HG02938 (cell line): Measurements from ENCODE around the gene CAMTA1.

Experiments
- ATAC-seq: cut with Tn5 transposase; IDR thresholded peaks from one replicate; pipeline ENCODE4 v1.9.1; 2021; ENCODE audit warnings: mild to moderate bottlenecking, moderate library complexity; ENCODE audit not compliant: unreplicated experiment

Gene CAMTA1

GRCh38 chr1:7434566-7434965 lies 649.3 kb downstream of the CAMTA1 start:
- no peak for ATAC-seq

DNA sequence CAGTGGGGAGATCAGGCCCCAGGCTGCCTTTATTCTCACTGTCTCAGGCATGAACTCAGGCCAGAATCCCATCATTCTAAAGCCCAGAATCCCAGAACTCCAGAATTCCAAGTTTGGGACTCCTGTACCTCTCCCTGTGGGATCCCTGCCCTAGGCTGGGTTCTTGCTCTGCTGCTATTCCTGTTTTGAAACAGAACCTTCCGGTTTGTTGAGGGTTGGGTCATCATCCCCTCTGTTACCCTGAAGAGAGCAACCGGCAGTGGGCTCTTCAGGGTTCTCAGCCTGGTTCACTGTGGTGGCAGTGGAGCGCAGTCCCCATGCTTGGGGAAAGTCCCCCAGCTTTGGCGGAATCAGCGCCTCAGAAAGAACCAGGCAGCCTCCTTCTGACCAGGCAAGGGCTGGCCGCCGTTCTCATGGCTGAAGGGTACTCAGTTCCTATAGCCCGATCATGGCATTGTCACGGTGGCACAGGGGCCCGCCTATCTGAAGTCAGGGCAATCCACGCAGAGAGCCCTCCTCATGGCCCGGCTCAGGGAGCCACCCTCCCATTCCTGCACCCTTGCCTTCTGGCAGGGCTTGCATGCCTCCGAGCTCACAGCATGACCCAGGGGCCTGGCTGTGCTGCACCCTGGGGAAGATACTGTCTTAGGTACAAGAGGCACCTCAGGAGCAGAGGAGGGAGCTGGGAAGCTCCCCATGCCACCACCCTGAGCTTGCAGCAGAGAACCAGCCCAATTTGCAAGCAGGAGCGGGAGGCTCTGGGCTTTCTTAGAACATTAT lies 650.2 kb downstream of the CAMTA1 start:
- no peak for ATAC-seq

GRCh38 chr1:7436056-7437005 lies 651.1 kb downstream of the CAMTA1 start:
- no peak for ATAC-seq

DNA sequence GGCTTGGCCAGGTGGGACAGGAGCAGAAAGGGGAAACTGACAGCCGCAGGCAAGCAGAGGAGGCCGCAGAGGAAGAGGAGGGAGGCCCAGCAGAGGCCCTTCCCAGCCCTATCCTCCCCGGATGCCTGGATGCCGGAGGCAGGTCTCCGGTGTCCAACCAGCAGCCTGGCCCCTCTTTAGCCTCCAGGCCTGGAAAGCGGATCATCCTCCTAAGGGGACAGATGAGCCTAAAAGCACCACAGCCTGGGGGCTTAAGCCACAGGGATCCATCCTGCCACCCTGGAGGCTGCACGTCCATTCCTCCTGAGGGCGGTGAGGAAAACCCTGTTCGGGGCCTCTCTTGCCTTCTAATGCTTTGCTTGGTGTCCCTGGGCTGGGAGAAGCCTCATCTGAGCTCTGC lies 651.8 kb downstream of the CAMTA1 start:
- no peak for ATAC-seq

DNA sequence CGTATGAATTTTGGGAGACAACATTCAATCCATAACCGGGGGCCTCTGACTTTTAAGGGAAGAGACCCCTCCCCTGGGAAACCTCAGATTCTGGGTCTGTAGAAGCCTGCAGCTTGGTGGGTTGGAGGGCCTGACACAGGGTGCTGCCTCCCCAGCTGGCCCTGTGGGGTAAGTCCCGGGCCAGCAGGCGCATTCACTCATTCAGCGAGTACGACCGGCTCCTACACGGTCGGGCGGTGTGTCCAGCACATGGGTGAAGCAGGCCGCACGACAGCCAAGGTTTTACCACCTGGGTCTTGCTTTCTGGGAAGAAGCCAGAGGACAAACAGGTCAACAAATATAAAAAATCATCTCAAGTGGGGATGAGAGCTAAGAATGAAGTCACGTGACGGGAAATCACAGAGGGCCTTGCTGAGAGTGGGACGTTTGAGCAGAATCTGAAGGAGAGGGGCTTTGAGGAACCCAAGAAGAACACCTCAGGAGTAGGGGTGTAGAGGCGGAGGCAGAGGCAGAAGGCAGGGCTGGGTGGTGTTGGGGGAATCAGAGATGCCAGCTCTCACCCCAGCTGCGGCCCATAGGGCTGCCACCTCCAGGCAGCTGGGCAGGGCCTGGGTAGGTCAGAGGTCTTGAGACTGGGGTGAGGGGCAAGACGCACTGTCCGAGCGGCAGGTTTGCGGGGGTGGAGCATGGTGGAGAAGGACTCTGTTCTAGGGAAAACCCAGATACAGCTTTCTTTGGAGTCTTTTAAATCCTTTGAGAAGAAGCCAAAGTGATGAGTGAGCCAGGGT lies 652.5 kb downstream of the CAMTA1 start:
- ATAC-seq = no peak

- no peak for ATAC-seq
Measured at GRCh38 chr1:7438396-7438785, 653.1 kb downstream of the CAMTA1 start.

GRCh38 chr1:7438921-7439655 lies 653.8 kb downstream of the CAMTA1 start:
- ATAC-seq = no peak

- no peak for ATAC-seq
Measured at GRCh38 chr1:7440154-7440553, 654.9 kb downstream of the CAMTA1 start.

DNA sequence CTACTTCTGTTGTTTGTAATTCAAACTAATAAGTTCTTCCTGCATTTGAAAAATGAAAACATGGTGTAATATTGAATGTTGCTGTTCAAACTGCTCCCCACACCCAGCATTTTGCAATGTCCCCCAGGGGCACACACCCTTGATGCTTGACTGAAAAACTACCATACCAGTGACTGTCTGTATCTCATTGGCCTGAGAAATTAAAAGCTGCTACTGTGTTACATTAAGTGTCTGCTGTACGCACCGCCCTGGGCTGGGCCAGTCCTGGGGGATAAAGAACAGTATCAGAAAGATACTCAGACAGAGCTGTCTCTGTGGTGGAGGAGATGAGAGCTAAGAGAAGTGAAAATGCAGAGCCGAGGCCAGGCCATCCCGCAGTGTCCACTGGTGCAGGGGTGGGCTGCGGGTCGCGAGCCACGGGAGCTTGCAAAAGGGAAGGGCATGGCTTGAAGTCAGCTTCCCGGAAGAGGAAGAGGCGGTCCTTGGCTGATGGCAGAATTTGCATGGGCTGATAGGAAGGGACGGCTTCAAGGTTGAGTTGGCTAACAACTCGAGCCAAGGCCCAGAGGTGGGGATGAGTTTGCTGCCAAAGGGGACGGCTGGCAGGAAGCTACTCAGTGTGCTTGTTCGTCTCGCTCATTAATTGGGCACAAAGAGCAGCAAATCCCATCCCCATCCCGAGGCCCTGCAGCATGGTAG lies 656.0 kb downstream of the CAMTA1 start:
- no peak for ATAC-seq

GRCh38 chr1:7442036-7442435 lies 656.8 kb downstream of the CAMTA1 start:
- no peak for ATAC-seq

GRCh38 chr1:7442918-7443317 lies 657.7 kb downstream of the CAMTA1 start:
- ATAC-seq = no peak

- no peak for ATAC-seq
Measured at GRCh38 chr1:7444363-7444762, 659.1 kb downstream of the CAMTA1 start.

DNA sequence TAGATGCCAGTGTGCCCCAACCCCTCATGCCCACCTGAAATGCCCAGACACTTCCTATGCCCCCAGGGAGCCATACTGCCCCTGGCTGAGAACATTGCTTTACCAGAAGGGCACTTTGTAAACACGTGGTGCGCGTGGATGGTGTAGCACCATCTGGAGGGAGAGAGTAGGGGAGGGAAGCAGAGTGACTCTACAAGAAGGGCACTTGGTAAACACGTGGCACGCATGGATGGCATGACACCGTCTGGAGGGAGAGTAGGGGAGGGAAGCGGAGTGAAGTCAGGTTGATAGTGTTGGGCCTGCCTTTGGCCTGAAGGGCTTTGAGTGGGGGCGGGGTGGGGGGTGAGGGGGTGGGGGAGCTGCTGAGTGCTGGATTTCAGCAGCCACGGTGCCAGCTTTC lies 661.8 kb downstream of the CAMTA1 start:
- no peak for ATAC-seq

- ATAC-seq = no peak
Measured at GRCh38 chr1:7447736-7448135, 662.5 kb downstream of the CAMTA1 start.

GRCh38 chr1:7448986-7449385 lies 663.7 kb downstream of the CAMTA1 start:
- ATAC-seq = no peak

- no peak for ATAC-seq
Measured at GRCh38 chr1:7449750-7450149, 664.5 kb downstream of the CAMTA1 start.

DNA sequence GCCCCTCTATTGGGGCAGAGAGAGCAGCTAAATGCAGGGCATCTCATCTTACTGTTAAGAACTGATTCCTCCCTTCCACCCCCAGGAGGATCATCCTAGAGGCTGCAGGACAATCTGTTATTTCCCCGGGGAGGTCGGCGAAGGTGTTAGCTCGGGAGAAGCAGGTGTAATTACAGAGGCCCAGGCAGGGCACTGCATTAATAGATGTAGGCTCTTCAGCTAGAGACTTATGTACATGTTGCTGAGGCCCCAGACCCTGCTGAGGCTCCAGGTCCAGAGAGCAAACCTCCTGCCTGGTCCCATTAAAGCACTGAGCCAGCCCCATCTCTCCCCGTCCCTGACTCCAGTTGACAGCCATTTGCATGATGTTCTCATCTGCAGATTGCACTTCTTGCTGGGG lies 665.6 kb downstream of the CAMTA1 start:
- ATAC-seq = no peak

DNA sequence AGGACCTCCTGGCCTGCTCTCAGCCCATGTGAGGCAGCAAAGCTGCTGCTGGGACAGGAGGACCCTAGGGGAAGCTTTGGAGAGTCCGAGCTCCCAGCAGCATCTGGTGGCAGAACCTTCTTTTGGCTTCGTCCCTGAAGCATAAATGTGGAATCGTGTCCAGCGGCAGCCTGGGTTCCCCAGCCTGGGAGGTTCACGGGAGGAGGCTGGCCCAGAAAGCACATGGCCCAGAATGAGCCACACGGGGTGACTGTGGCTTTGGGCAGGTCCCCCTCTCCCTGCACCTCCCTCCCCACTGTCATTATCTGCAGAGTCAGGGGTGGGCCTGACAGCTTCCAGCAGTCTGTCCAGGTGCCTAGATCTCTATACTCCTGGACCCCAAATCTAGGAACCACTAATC lies 667.8 kb downstream of the CAMTA1 start:
- ATAC-seq = no peak

- no peak for ATAC-seq
Measured at GRCh38 chr1:7454052-7454815, 669.0 kb downstream of the CAMTA1 start.
